Sigmoid colon (tissue), 7 donors: ENCODE results near the gene MAP2K2. TPM values are rescaled to one million over a fixed set of nuclear protein-coding genes. Genes with fewer than 3 reads are reported as not detected.

ENCODE experiments used
- DNase-seq: peaks from one replicate; pipeline ENCODE4 v3.0.0-alpha.2; 2019
- H3K27ac ChIP-seq, 4 donors: fragments of 200-600 bp; sonication (generic); one replicate each; pipeline ENCODE4 v1.5.1; 2016 to 2019; ENCODE audit warnings: mild to moderate bottlenecking in 1 of 4
- H3K27me3 ChIP-seq, 3 donors: fragments of 200-600 bp; sonication (generic); one replicate each; pipeline ENCODE4 v1.5.1; 2019; ENCODE audit warnings: mild to moderate bottlenecking in 1 of 3
- H3K36me3 ChIP-seq, 4 donors: fragments of 200-600 bp; sonication (generic); one replicate each; pipeline ENCODE4 v1.5.1; 2016 to 2019
- H3K4me1 ChIP-seq, 4 donors: fragments of 200-600 bp; sonication (generic); one replicate each; pipeline ENCODE4 v1.5.1; 2017 to 2019
- H3K4me3 ChIP-seq, 4 donors: fragments of 200-600 bp; sonication (generic); one replicate each; pipeline ENCODE4 v1.5.1; 2017 to 2019; ENCODE audit warnings: mild to moderate bottlenecking in 2 of 4, moderate library complexity in 1 of 4
- H3K9me3 ChIP-seq, 4 donors: fragments of 200-600 bp in 3 of 4; sonication (generic) in 3 of 4; one replicate each; pipeline versions ENCODE4 v1.5.1 to v1.6.1; 2013 to 2019
- EP300 ChIP-seq, 4 donors: sonication (generic); formaldehyde crosslinking; IDR thresholded peaks; one replicate each; pipeline ENCODE4 v1.6.1; 2017; ENCODE audit warnings: antibody characterized with exemption in 4 of 4
- POLR2A ChIP-seq, 2 donors: fragments of 450-650 bp; IDR thresholded peaks; one replicate each; pipeline ENCODE4 v1.6.1; 2016; ENCODE audit warnings: antibody characterized with exemption in 2 of 2, mild to moderate bottlenecking in 2 of 2, moderate library complexity in 2 of 2
- POLR2AphosphoS5 ChIP-seq, 4 donors: sonication (generic); formaldehyde crosslinking; IDR thresholded peaks; one replicate each; pipeline ENCODE4 v1.6.1; 2017; ENCODE audit warnings: antibody characterized with exemption in 4 of 4
- WGBS, 2 donors: extraction: QIAGEN DNeasy Blood & Tissue Kit; methylation state at CpG; one replicate each; pipeline ENCODE4 v1.1.7; 2013; 5-methylcytosine and 5-hydroxymethylcytosine counted together
- intact Hi-C: fragments of 100-400 bp; cut with DNase I; formaldehyde crosslinking; loops from one replicate; pipeline ENCODE4 v1.15.1; 2023
- polyA plus RNA-seq, 3 donors: library from polyadenylated mRNA; stranded (reverse); fragments of 200-250 nt; gene quantifications; one replicate each; pipeline ENCODE4 v1.2.3, GENCODE V29; 2013
- total RNA-seq, 4 donors: library from RNA; depleted of rRNA; stranded (reverse); fragments of >200 nt; gene quantifications; one replicate each; pipeline ENCODE4 v1.1.0, GENCODE V29; 2016
- TF ChIP-seq, protein P1 (sequence below), 4 experiments: fragments of 450-650 bp in 3 of 4; fragments of 200-600 bp in 1 of 4; IDR thresholded peaks; one replicate each; pipeline ENCODE4 v1.5.1; 2016 to 2019; ENCODE audit warnings: antibody characterized with exemption in 4 of 4, mild to moderate bottlenecking in 3 of 4, moderate library complexity in 2 of 4
- donor health status: healthy with polysubstance abuse.
- donor health status: Bipolar disorder and iron deficiency.
- donor health status: healthy.

Gene MAP2K2
- total and polyA plus RNA-seq, 7 donors: 48.2 to 278 (median 76.4) TPM

DNA sequence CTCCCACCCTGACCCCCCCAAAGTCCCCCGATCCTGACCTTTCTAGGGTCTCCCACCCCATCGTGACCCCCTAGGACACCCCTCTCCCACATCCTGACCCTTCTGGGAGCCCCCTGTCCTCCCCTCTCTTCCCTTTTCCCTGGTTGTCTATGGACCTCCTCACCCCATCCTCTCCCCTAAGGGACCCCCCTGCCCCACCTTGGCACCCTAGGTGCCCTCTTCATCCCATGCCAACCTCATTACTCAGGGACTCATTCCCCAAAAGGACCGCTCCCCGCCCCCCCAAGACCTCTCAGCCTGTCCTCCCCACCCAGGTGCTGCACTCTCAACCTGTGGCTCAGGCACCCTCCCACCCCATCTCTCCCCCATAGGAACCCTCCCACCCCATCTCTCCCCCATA is 2.1 kb downstream of the MAP2K2 start:
- 94% methylated on average over 4 of the region's 4 CpGs for WGBS, 2 donors
- DNase-seq: no peak
- intact Hi-C loops: loop anchor here (5.0 kb wide), 1 partner anchor 135 kb away; the partner anchor contains the start of gene EEF2
- Histone ChIP-seq H3K36me3 (peaks cover 0 to 26% (median 7%) of the 10 kb centered on the region in 4 donors), H3K27me3 (no peaks in the 10 kb centered on the region), H3K4me1 (peaks cover 0 to 34% (median 32%) of the 10 kb centered on the region in 4 donors), H3K4me3 (no peak overlapping the region), H3K9me3 (no peaks in the 10 kb centered on the region), H3K27ac (no peak overlapping the region)
- TF ChIP-seq POLR2A (IDR thresholded peaks at IDR 0.05) (no peak), EP300 (IDR thresholded peaks at IDR 0.05) (no peak)

DNA sequence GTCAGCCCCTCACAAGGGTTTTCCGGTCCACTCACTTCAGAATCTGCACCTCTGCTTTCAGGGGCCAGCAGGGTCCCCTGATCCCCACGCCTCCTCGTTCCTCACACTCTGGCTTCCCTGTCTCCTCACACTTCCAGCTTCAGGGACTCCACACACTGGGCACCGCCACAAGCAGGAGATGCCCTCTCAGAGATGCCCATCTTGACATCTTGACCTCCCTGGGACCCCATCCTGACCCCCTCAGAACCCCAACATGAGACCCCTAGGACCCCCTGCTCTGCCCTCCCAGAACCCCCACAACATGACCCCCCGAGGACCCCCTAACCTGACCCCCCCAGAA is 2.7 kb downstream of the MAP2K2 start:
- no peak for TF ChIP-seq POLR2A (IDR thresholded peaks at IDR 0.05)
- TF ChIP-seq, protein P1, sequence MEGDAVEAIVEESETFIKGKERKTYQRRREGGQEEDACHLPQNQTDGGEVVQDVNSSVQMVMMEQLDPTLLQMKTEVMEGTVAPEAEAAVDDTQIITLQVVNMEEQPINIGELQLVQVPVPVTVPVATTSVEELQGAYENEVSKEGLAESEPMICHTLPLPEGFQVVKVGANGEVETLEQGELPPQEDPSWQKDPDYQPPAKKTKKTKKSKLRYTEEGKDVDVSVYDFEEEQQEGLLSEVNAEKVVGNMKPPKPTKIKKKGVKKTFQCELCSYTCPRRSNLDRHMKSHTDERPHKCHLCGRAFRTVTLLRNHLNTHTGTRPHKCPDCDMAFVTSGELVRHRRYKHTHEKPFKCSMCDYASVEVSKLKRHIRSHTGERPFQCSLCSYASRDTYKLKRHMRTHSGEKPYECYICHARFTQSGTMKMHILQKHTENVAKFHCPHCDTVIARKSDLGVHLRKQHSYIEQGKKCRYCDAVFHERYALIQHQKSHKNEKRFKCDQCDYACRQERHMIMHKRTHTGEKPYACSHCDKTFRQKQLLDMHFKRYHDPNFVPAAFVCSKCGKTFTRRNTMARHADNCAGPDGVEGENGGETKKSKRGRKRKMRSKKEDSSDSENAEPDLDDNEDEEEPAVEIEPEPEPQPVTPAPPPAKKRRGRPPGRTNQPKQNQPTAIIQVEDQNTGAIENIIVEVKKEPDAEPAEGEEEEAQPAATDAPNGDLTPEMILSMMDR (IDR thresholded peaks at IDR 0.05): no peak
- no peak for TF ChIP-seq EP300 (IDR thresholded peaks at IDR 0.05)
- no peak for TF ChIP-seq POLR2AphosphoS5 (IDR thresholded peaks at IDR 0.05)
- intact Hi-C loops: loop anchor here (5.0 kb wide), 1 partner anchor 134 kb away; the partner anchor contains the start of gene EEF2
- peaks cover 0 to 32% (median 9%) of the 10 kb centered on the region in 4 donors for H3K36me3 ChIP-seq
- H3K27ac ChIP-seq: no peak overlapping the region
- H3K27me3 ChIP-seq: no peaks in the 10 kb centered on the region
- no peak for DNase-seq
- WGBS, 2 donors: 93 to 95% methylated on average over 5 of the region's 5 CpGs
- H3K4me1 ChIP-seq: peaks cover 0 to 34% (median 32%) of the 10 kb centered on the region in 4 donors
- no peak overlapping the region for H3K4me3 ChIP-seq
- H3K9me3 ChIP-seq: no peaks in the 10 kb centered on the region

DNA sequence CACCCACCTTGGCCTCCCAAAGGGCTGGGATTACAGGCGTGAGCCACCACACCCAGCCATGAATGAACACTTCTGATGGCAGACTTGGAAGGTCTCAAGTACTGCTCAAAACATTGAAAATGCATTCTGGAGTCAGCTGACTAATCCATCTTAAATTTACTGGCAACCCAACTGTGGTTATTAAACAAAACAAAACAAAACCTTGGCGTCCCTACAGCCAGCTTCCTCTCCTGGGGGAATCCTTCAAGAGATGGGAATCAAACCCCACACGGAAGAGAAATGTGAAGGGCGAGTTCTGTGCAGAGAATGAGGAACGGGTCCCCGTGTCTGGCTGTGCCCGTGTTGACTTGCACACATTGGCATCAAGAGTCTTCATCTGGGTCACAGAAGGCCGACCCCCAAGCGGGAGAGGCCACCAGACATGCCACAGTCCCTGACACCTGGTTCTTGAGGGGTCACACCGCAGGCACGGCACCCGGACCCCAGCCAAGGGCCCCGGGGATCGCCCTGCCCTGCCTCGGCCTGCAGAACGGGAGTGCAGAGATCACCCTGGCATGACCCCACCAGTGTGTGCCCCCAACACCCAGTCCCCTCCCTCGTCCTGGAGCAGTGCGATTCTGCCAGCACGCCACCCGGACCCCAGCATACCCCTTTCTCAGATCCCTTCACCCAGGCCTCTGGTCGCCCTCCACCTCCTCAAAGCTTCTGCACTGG is 3.2 kb downstream of the MAP2K2 start:
- DNase-seq: no peak
- peaks cover 3 to 37% (median 12%) of the 10 kb centered on the region in 4 donors for H3K36me3 ChIP-seq
- H3K4me3 ChIP-seq: no peak overlapping the region
- peaks cover 0 to 34% (median 32%) of the 10 kb centered on the region in 4 donors for H3K4me1 ChIP-seq
- no peak overlapping the region for H3K27ac ChIP-seq
- no peaks in the 10 kb centered on the region for H3K27me3 ChIP-seq
- WGBS, 2 donors: 85 to 89% methylated on average over 21 of the region's 21 CpGs
- intact Hi-C loops: loop anchor here (5.0 kb wide), 1 partner anchor 133 kb away; the partner anchor contains the start of gene EEF2
- TF ChIP-seq, protein P1 (IDR thresholded peaks at IDR 0.05): no peak
- TF ChIP-seq POLR2A (IDR thresholded peaks at IDR 0.05) (no peak), EP300 (IDR thresholded peaks at IDR 0.05) (no peak), POLR2AphosphoS5 (IDR thresholded peaks at IDR 0.05) (no peak)
- no peaks in the 10 kb centered on the region for H3K9me3 ChIP-seq

DNA sequence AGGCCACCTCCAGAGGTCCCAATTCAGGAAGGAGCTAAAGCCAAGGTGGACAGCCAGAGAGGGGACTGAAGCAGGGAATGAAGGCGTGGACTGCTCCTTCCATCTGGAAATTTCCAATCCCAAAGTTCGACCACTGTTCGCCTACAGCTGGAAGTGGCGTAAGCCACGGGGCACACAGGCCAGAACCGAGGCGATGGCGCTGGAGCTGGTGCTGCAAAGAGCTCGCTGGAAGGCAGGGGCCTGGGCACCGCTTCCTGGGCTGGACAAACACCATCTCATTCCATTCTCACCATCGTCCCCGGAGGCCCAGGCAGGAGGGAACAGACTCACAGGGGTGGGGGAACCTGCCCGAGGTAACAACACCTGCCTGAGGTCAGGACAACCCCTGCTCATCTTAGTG is 4.2 kb downstream of the MAP2K2 start:
- DNase-seq: no peak
- TF ChIP-seq EP300 (IDR thresholded peaks at IDR 0.05): no peak
- no peak for TF ChIP-seq POLR2A (IDR thresholded peaks at IDR 0.05)
- TF ChIP-seq POLR2AphosphoS5 (IDR thresholded peaks at IDR 0.05): no peak
- TF ChIP-seq, protein P1 (IDR thresholded peaks at IDR 0.05): no peak
- Histone ChIP-seq H3K27me3 (no peaks in the 10 kb centered on the region), H3K4me1 (peaks cover 0 to 33% (median 31%) of the 10 kb centered on the region in 4 donors), H3K36me3 (peaks cover 9 to 46% (median 20%) of the 10 kb centered on the region in 4 donors), H3K4me3 (no peak overlapping the region), H3K27ac (no peak overlapping the region), H3K9me3 (no peaks in the 10 kb centered on the region)
- WGBS, 2 donors: 90 to 93% methylated on average over 13 of the region's 13 CpGs
- intact Hi-C loops: loop anchor here (5.0 kb wide), 1 partner anchor 132 kb away; the partner anchor contains the start of gene EEF2

DNA sequence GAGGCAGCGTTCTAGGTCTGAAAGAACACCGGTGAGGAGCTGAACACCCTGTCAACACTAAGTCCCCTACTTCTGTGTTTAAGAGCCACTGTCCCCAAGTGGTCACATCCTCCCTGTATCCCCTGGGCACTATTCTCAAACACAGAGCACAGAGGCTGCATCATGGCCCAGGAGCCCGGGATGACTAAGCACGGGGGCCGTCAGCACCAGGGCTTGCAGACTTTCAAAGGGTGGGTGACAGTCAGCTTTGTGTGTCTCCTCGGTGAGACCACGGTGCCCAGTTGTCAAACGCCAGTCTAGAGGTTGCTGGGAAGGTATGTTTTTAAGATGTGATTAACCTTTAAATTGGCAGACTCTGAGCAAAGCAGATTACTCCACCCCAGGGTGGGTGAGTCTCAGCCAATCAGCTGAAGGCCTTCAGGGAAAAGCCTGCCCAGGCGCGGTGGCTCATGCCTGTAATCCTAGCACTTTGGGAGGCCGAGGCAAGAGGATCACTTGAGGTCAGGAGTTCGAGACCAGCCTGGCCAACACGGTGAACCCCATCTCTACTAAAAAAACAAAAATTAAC is 8.0 kb downstream of the MAP2K2 start:
- peaks cover 9 to 80% (median 40%) of the 10 kb centered on the region in 4 donors for H3K36me3 ChIP-seq
- TF ChIP-seq, protein P1 (IDR thresholded peaks at IDR 0.05): no peak
- TF ChIP-seq EP300 (IDR thresholded peaks at IDR 0.05): no peak
- no peak for TF ChIP-seq POLR2A (IDR thresholded peaks at IDR 0.05)
- no peak for TF ChIP-seq POLR2AphosphoS5 (IDR thresholded peaks at IDR 0.05)
- intact Hi-C loops: no loop called here

More for the DNA sequence above, 8.0 kb downstream of the MAP2K2 start:
- DNase-seq: no peak
- no peaks in the 10 kb centered on the region for H3K27me3 ChIP-seq
- WGBS, 2 donors: 80 to 85% methylated on average over 13 of the region's 13 CpGs
- H3K4me1 ChIP-seq: peaks cover 0 to 30% (median 10%) of the 10 kb centered on the region in 4 donors
- no peak overlapping the region for H3K27ac ChIP-seq
- H3K9me3 ChIP-seq: no peaks in the 10 kb centered on the region
- no peak overlapping the region for H3K4me3 ChIP-seq
